OCI-LY1 (cell line): ENCODE results near the gene TKTL1.
A peak's percentile ranks its signal among the peaks of the same experiment; 100 is the strongest.

Source experiments
- H2AFZ ChIP-seq: fragments of 200-600 bp; sonication (generic), shearing (Covaris generic); 2 replicates; pipeline ENCODE4 v1.6.0; 2014; ENCODE audit warnings: antibody characterized with exemption, mild to moderate bottlenecking, low read length
- H3F3A ChIP-seq: fragments of 200-600 bp; sonication (generic), shearing (Covaris generic); 2 replicates; pipeline ENCODE4 v1.6.0; 2014; ENCODE audit warnings: mild to moderate bottlenecking, antibody characterized with exemption, low read length, moderate library complexity; ENCODE audit not compliant: insufficient read depth
- H3K27ac ChIP-seq: fragments of 200-600 bp; sonication (generic); 2 replicates; pipeline ENCODE4 v1.5.1; 2014; ENCODE audit warnings: low read length, mixed run types, mild to moderate bottlenecking, low read depth; ENCODE audit not compliant: poor library complexity, severe bottlenecking
- H3K27me3 ChIP-seq: fragments of 200-600 bp; sonication (generic); 2 replicates; pipeline ENCODE4 v1.6.0; 2014; ENCODE audit warnings: antibody characterized with exemption, mild to moderate bottlenecking, low read length, moderate library complexity; ENCODE audit not compliant: insufficient read depth
- H3K36me3 ChIP-seq: fragments of 200-600 bp; sonication (generic); 2 replicates; pipeline ENCODE4 v1.6.1; 2014; ENCODE audit warnings: mild to moderate bottlenecking, antibody characterized with exemption, low read length, moderate library complexity, mixed read lengths; ENCODE audit not compliant: insufficient read depth
- H3K4me1 ChIP-seq: fragments of 200-600 bp; sonication (generic); 2 replicates; pipeline ENCODE4 v1.5.1; 2014; ENCODE audit warnings: mild to moderate bottlenecking, low read length, moderate library complexity; ENCODE audit not compliant: insufficient read depth, severe bottlenecking
- H3K4me2 ChIP-seq: fragments of 200-600 bp; sonication (generic), shearing (Covaris generic); 2 replicates; pipeline ENCODE4 v1.6.1; 2014; ENCODE audit warnings: low read length
- H3K4me3 ChIP-seq: fragments of 200-600 bp; sonication (generic); 2 replicates; pipeline ENCODE4 v1.5.1; 2014; ENCODE audit warnings: low read length, low read depth, mild to moderate bottlenecking, mixed read lengths; ENCODE audit not compliant: poor library complexity, severe bottlenecking
- H3K79me2 ChIP-seq: fragments of 200-600 bp; shearing (Covaris generic); 2 replicates; pipeline ENCODE4 v1.6.1; 2016; ENCODE audit warnings: mixed run types, low read length, mixed read lengths; ENCODE audit not compliant: insufficient read depth
- H3K9ac ChIP-seq: fragments of 200-600 bp; sonication (generic), shearing (Covaris generic); 2 replicates; pipeline ENCODE4 v1.6.1; 2014; ENCODE audit warnings: mild to moderate bottlenecking, low read length, mixed read lengths
- H3K9me2 ChIP-seq: fragments of 200-600 bp; sonication (generic), shearing (Covaris generic); 2 replicates; pipeline ENCODE4 v1.6.1; 2014; ENCODE audit warnings: low read depth, mild to moderate bottlenecking, low read length, mixed read lengths
- H3K9me3 ChIP-seq: fragments of 200-600 bp; shearing (Covaris generic); 2 replicates; pipeline ENCODE4 v1.6.1; 2014; ENCODE audit warnings: low read length, mixed read lengths
- H4K20me1 ChIP-seq: fragments of 200-600 bp; sonication (generic), shearing (Covaris generic); 2 replicates; pipeline ENCODE4 v1.6.0; 2016; ENCODE audit warnings: mild to moderate bottlenecking, low read length; ENCODE audit not compliant: insufficient read depth
- EZH2 ChIP-seq: fragments of 200-600 bp; sonication (generic), shearing (Covaris generic); IDR thresholded peaks from 2 replicates; pipeline ENCODE4 v1.8.0; 2017; ENCODE audit warnings: borderline replicate concordance, mixed run types, mild to moderate bottlenecking, antibody characterized with exemption, low read length, moderate library complexity, mixed read lengths
- TF ChIP-seq, protein P1 (sequence below): fragments of 200-600 bp; sonication (generic), shearing (Covaris generic); IDR thresholded peaks from 2 replicates; pipeline ENCODE4 v1.5.1; 2017; ENCODE audit warnings: mild to moderate bottlenecking, antibody characterized with exemption, low read length, moderate library complexity, mixed read lengths

TKTL1 gene

GRCh38 chrX:154370300-154371016 lies 74.9 kb downstream of the TKTL1 start:
- Histone ChIP-seq H3K27ac (peak overlapping the region; percentile 71), H3K9me3 (no peaks in the 10 kb centered on the region), H3K4me2 (peak overlapping the region; percentile 95), H3K9me2 (no peaks in the 10 kb centered on the region), H3K27me3 (no peaks in the 10 kb centered on the region), H3K9ac (peak overlapping the region; percentile 81), H3K4me1 (peaks cover 53% of the 10 kb centered on the region), H4K20me1 (no peaks in the 10 kb centered on the region), H3K36me3 (no peaks in the 10 kb centered on the region), H2AFZ (no peak overlapping the region), H3F3A (no peaks in the 10 kb centered on the region), H3K79me2 (no peaks in the 10 kb centered on the region), H3K4me3 (peak overlapping the region; percentile 92)
- no peak for TF ChIP-seq EZH2
- TF ChIP-seq, protein P1, sequence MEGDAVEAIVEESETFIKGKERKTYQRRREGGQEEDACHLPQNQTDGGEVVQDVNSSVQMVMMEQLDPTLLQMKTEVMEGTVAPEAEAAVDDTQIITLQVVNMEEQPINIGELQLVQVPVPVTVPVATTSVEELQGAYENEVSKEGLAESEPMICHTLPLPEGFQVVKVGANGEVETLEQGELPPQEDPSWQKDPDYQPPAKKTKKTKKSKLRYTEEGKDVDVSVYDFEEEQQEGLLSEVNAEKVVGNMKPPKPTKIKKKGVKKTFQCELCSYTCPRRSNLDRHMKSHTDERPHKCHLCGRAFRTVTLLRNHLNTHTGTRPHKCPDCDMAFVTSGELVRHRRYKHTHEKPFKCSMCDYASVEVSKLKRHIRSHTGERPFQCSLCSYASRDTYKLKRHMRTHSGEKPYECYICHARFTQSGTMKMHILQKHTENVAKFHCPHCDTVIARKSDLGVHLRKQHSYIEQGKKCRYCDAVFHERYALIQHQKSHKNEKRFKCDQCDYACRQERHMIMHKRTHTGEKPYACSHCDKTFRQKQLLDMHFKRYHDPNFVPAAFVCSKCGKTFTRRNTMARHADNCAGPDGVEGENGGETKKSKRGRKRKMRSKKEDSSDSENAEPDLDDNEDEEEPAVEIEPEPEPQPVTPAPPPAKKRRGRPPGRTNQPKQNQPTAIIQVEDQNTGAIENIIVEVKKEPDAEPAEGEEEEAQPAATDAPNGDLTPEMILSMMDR = no peak

GRCh38 chrX:154371017-154371788 lies 75.6 kb downstream of the TKTL1 start:
- H4K20me1 ChIP-seq = no peaks in the 10 kb centered on the region
- peak overlapping the region; percentile 92 for H3K4me3 ChIP-seq
- TF ChIP-seq EZH2 = no peak
- TF ChIP-seq, protein P1 = no peak
- H3K79me2 ChIP-seq = no peaks in the 10 kb centered on the region
- peak overlapping the region; percentile 95 for H3K4me2 ChIP-seq
- H3F3A ChIP-seq = no peaks in the 10 kb centered on the region
- peak overlapping the region; percentile 81 for H3K9ac ChIP-seq
- no peaks in the 10 kb centered on the region for H3K9me2 ChIP-seq
- H2AFZ ChIP-seq = no peak overlapping the region
- no peak overlapping the region for H3K27ac ChIP-seq
- peaks cover 53% of the 10 kb centered on the region for H3K4me1 ChIP-seq
- H3K27me3 ChIP-seq = no peaks in the 10 kb centered on the region
- H3K36me3 ChIP-seq = no peaks in the 10 kb centered on the region
- H3K9me3 ChIP-seq = no peaks in the 10 kb centered on the region

- Histone ChIP-seq H3K4me1 (peaks cover 53% of the 10 kb centered on the region), H4K20me1 (no peaks in the 10 kb centered on the region), H3F3A (no peaks in the 10 kb centered on the region), H3K36me3 (no peaks in the 10 kb centered on the region), H3K4me2 (peak overlapping the region; percentile 69), H3K9me2 (no peaks in the 10 kb centered on the region), H2AFZ (no peak overlapping the region), H3K9me3 (no peaks in the 10 kb centered on the region), H3K9ac (peak overlapping the region; percentile 54), H3K79me2 (no peaks in the 10 kb centered on the region), H3K27me3 (no peaks in the 10 kb centered on the region), H3K4me3 (peak overlapping the region; percentile 92), H3K27ac (no peak overlapping the region)
- TF ChIP-seq, protein P1 = no peak
- no peak for TF ChIP-seq EZH2
These were observed 76.2 kb downstream of the TKTL1 start for GRCh38 chrX:154371789-154372300.
